A673 (cell line): ENCODE results near the gene FBXO21. TPM values are rescaled to one million over a fixed set of nuclear protein-coding genes. Genes with fewer than 3 reads are reported as not detected.

ENCODE experiments used
- BruUV-seq: library from RNA; stranded (reverse); fragments of 400-500 nt; replicated peaks from 2 replicates; lab custom pipeline; 2021; lab: Mats Ljungman, UMichigan
- CTCF ChIA-PET: fragments of 300-600 bp; sonication (Branson Sonifier 250); formaldehyde crosslinking; loops from one replicate; lab custom pipeline; 2022; ENCODE audit warnings: antibody characterized with exemption; lab: Charles Lee
- POLR2A ChIA-PET: fragments of 300-600 bp; sonication (Branson Sonifier 250); formaldehyde crosslinking; loops from one replicate; lab custom pipeline; 2022; ENCODE audit warnings: antibody characterized with exemption; ENCODE audit not compliant: low non-redundant PET; lab: Charles Lee
- DNase-seq: peaks from one replicate; pipeline ENCODE4 v3.0.0-alpha.2; 2015; ENCODE audit warnings: low spot score
- H3K27ac ChIP-seq: fragments of 200-600 bp; sonication (generic); 2 replicates; pipeline ENCODE4 v1.5.1; 2016; ENCODE audit warnings: mixed run types, low read depth, mild to moderate bottlenecking, mixed read lengths, antibody characterized with exemption, low read length; ENCODE audit not compliant: poor library complexity, severe bottlenecking
- H3K27me3 ChIP-seq: fragments of 200-600 bp; sonication (generic); replicated peaks from 2 replicates; pipeline ENCODE4 v1.6.1; 2017; ENCODE audit warnings: mixed run types, low read depth, mild to moderate bottlenecking, mixed read lengths, antibody characterized with exemption, low read length; ENCODE audit not compliant: insufficient read depth, poor library complexity
- H3K36me3 ChIP-seq: fragments of 200-600 bp; sonication (generic); 2 replicates; pipeline ENCODE4 v1.6.1; 2016; ENCODE audit warnings: mixed run types, mild to moderate bottlenecking, mixed read lengths, antibody characterized with exemption, low read length; ENCODE audit not compliant: insufficient read depth, poor library complexity, severe bottlenecking
- H3K4me1 ChIP-seq: fragments of 200-600 bp; sonication (generic); 2 replicates; pipeline ENCODE4 v1.6.1; 2017; ENCODE audit warnings: mixed run types, mild to moderate bottlenecking, mixed read lengths, antibody characterized with exemption, low read length; ENCODE audit not compliant: insufficient read depth, poor library complexity, severe bottlenecking
- H3K4me3 ChIP-seq: fragments of 200-600 bp; sonication (generic); 2 replicates; pipeline ENCODE4 v1.5.1; 2016; ENCODE audit warnings: low read depth, mixed run types, mild to moderate bottlenecking, mixed read lengths, low read length; ENCODE audit not compliant: poor library complexity, severe bottlenecking
- H3K9me3 ChIP-seq: fragments of 200-600 bp; sonication (generic); 2 replicates; pipeline ENCODE4 v1.6.1; 2016; ENCODE audit warnings: mixed run types, low read depth, mild to moderate bottlenecking, mixed read lengths, antibody characterized with exemption, low read length; ENCODE audit not compliant: poor library complexity, severe bottlenecking
- CTCF ChIP-seq: fragments of 300-800, 200-600 bp; sonication (generic); conservative IDR thresholded peaks from 2 replicates; pipeline ENCODE4 v1.5.1; 2017; ENCODE audit warnings: low read depth, mild to moderate bottlenecking, antibody characterized with exemption, low read length, moderate library complexity, mixed read lengths
- EZH2 ChIP-seq: fragments of 200-600 bp; sonication (generic); IDR thresholded peaks from 2 replicates; pipeline ENCODE4 v1.6.1; 2017; ENCODE audit warnings: borderline replicate concordance, low read depth, mild to moderate bottlenecking, mixed read lengths, antibody characterized with exemption, low read length; ENCODE audit not compliant: poor library complexity, severe bottlenecking
- intact Hi-C: fragments of 100-400 bp; cut with micrococcal nuclease; formaldehyde crosslinking; loops from one replicate; pipeline ENCODE4 v1.10.0; 2022; ENCODE audit not compliant: unreplicated experiment
- total RNA-seq: library from RNA; stranded (reverse); gene quantifications from 2 replicates; pipeline ENCODE4 v1.2.3, GENCODE V29; 2021

Gene FBXO21
- total RNA-seq, 1 experiment from 2014 or later: 45.4 TPM

- TF ChIP-seq CTCF: no peak
- TF ChIP-seq EZH2: no peak
- POLR2A ChIA-PET: no interaction called here
- BruUV-seq: no TSS peak
- Histone ChIP-seq H3K27ac (no peak overlapping the region), H3K9me3 (no peaks in the 10 kb centered on the region), H3K4me3 (no peak overlapping the region), H3K27me3 (no peaks in the 10 kb centered on the region), H3K36me3 (peaks cover 85% of the 10 kb centered on the region), H3K4me1 (no peaks in the 10 kb centered on the region)
- CTCF ChIA-PET: no interaction called here
- DNase-seq: no peak
- intact Hi-C loops: no loop called here
These were observed 18.6 kb downstream of the FBXO21 start for GRCh38 chr12:117171499-117172162.

GRCh38 chr12:117169548-117169947 lies 20.7 kb downstream of the FBXO21 start:
- BruUV-seq: no TSS peak
- no peaks in the 10 kb centered on the region for H3K9me3 ChIP-seq
- H3K27ac ChIP-seq: no peak overlapping the region
- H3K4me1 ChIP-seq: no peaks in the 10 kb centered on the region
- ChIA-PET POLR2A (no interaction called here), CTCF (no interaction called here)
- DNase-seq: no peak
- intact Hi-C loops: no loop called here
- peaks cover 86% of the 10 kb centered on the region for H3K36me3 ChIP-seq
- no peak for TF ChIP-seq EZH2
- TF ChIP-seq CTCF: no peak
- no peak overlapping the region for H3K4me3 ChIP-seq
- no peaks in the 10 kb centered on the region for H3K27me3 ChIP-seq

- H3K4me1 ChIP-seq: no peaks in the 10 kb centered on the region
- ChIA-PET CTCF (no interaction called here), POLR2A (no interaction called here)
- H3K9me3 ChIP-seq: no peaks in the 10 kb centered on the region
- H3K36me3 ChIP-seq: peaks cover 83% of the 10 kb centered on the region
- H3K27ac ChIP-seq: no peak overlapping the region
- no peak for DNase-seq
- no TSS peak for BruUV-seq
- TF ChIP-seq EZH2 (no peak), CTCF (no peak)
- no peak overlapping the region for H3K4me3 ChIP-seq
- no peaks in the 10 kb centered on the region for H3K27me3 ChIP-seq
- intact Hi-C loops: no loop called here
These were observed 21.3 kb downstream of the FBXO21 start for GRCh38 chr12:117168976-117169375.
